Ascending aorta (tissue), 2 donors: ENCODE measurements around the gene GALNT15. TPM values are rescaled to one million over a fixed set of nuclear protein-coding genes. Genes with fewer than 3 reads are reported as not detected.
A peak's percentile ranks its signal among the peaks of the same experiment; 100 is the strongest.

Experiments used
- DNase-seq, 2 donors: peaks; one replicate each; pipeline ENCODE4 v3.0.0-alpha.2; 2019; ENCODE audit warnings: low spot score in 2 of 2
- H3K27ac ChIP-seq, 2 donors: fragments of 200-600 bp; sonication (generic); one replicate each; pipeline ENCODE4 v1.5.1; 2016 to 2017; ENCODE audit warnings: mild to moderate bottlenecking in 1 of 2
- H3K27me3 ChIP-seq: fragments of 200-600 bp; sonication (generic); one replicate; pipeline ENCODE4 v1.5.1; 2017
- H3K36me3 ChIP-seq, 2 donors: fragments of 200-600 bp; sonication (generic); one replicate each; pipeline ENCODE4 v1.5.1; 2016
- H3K4me1 ChIP-seq, 2 donors: fragments of 200-600 bp; sonication (generic); one replicate each; pipeline ENCODE4 v1.5.1; 2016 to 2017; ENCODE audit warnings: mild to moderate bottlenecking in 1 of 2
- H3K4me3 ChIP-seq, 2 donors: fragments of 200-600 bp; sonication (generic); one replicate each; pipeline ENCODE4 v1.5.1; 2016 to 2017; ENCODE audit warnings: mild to moderate bottlenecking in 1 of 2
- H3K9me3 ChIP-seq, 2 donors: fragments of 200-600 bp; sonication (generic); one replicate each; pipeline ENCODE4 v1.5.1; 2016
- intact Hi-C: fragments of 100-400 bp; cut with DNase I; formaldehyde crosslinking; loops from one replicate; pipeline ENCODE4 v1.15.1; 2023
- total RNA-seq: library from RNA; depleted of rRNA; stranded (reverse); fragments of >200 nt; gene quantifications from one replicate; pipeline ENCODE4 v1.1.0, GENCODE V29; 2016
- TF ChIP-seq, protein P1 (sequence below), 3 experiments: fragments of 200-600 bp in 2 of 3; fragments of 450-650 bp in 1 of 3; sonication (generic) in 2 of 3; IDR thresholded peaks; one replicate each; pipeline ENCODE4 v1.5.1; 2016 to 2019; ENCODE audit warnings: antibody characterized with exemption in 3 of 3, mild to moderate bottlenecking in 1 of 3, moderate library complexity in 1 of 3

The GALNT15 gene
- total RNA-seq, 1 donor from 2014 or later = 222 TPM

- no peak for DNase-seq
- H3K27me3 ChIP-seq = no peaks in the 10 kb centered on the region
- peak overlapping the region; percentile 57 to 59 for H3K4me3 ChIP-seq
- intact Hi-C loops = loop anchor here (2.0 to 10.0 kb wide), 3 partner anchors 37 to 357 kb away; no protein-coding TSS in a partner anchor
- H3K36me3 ChIP-seq = peaks cover 0 to 6% of the 10 kb centered on the region in 2 donors
- TF ChIP-seq, protein P1, sequence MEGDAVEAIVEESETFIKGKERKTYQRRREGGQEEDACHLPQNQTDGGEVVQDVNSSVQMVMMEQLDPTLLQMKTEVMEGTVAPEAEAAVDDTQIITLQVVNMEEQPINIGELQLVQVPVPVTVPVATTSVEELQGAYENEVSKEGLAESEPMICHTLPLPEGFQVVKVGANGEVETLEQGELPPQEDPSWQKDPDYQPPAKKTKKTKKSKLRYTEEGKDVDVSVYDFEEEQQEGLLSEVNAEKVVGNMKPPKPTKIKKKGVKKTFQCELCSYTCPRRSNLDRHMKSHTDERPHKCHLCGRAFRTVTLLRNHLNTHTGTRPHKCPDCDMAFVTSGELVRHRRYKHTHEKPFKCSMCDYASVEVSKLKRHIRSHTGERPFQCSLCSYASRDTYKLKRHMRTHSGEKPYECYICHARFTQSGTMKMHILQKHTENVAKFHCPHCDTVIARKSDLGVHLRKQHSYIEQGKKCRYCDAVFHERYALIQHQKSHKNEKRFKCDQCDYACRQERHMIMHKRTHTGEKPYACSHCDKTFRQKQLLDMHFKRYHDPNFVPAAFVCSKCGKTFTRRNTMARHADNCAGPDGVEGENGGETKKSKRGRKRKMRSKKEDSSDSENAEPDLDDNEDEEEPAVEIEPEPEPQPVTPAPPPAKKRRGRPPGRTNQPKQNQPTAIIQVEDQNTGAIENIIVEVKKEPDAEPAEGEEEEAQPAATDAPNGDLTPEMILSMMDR (IDR thresholded peaks at IDR 0.05) = no peak
- H3K27ac ChIP-seq = peak overlapping the region; percentile 42 to 46
- no peaks in the 10 kb centered on the region for H3K9me3 ChIP-seq
- H3K4me1 ChIP-seq = peaks cover 0 to 9% of the 10 kb centered on the region in 2 donors
Observed at GRCh38 chr3:16174026-16174355, 489 bp upstream of the GALNT15 start.

DNA sequence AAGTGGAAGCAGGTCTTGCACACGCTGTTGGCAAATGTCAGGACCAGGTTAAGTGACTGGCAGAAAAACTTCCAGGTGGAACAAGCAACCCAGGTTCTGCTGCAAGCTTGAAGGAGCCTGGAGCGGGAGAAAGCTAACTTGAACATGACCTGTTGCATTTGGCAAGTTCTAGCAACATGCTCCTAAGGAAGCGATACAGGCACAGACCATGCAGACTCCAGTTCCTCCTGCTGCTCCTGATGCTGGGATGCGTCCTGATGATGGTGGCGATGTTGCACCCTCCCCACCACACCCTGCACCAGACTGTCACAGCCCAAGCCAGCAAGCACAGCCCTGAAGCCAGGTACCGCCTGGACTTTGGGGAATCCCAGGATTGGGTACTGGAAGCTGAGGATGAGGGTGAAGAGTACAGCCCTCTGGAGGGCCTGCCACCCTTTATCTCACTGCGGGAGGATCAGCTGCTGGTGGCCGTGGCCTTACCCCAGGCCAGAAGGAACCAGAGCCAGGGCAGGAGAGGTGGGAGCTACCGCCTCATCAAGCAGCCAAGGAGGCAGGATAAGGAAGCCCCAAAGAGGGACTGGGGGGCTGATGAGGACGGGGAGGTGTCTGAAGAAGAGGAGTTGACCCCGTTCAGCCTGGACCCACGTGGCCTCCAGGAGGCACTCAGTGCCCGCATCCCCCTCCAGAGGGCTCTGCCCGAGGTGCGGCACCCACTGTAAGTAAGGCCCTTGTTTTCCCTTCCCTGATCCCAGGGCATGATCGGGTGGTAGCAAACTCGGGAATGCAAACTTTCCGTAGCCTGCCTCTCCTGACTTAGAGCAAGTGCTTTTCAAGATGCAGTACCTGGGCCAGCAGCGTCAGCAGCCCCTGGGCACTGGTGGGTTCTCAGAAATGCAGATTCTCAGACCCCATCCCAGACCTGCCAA, 759 bp downstream of the GALNT15 start:
- Histone ChIP-seq H3K27ac (peak overlapping the region; percentile 66 to 79), H3K27me3 (no peaks in the 10 kb centered on the region), H3K4me1 (peaks cover 0 to 13% of the 10 kb centered on the region in 2 donors), H3K36me3 (peaks cover 0 to 18% of the 10 kb centered on the region in 2 donors), H3K4me3 (peak overlapping the region; percentile 57 to 59), H3K9me3 (no peaks in the 10 kb centered on the region)
- no peak for DNase-seq
- TF ChIP-seq, protein P1 (IDR thresholded peaks at IDR 0.05) = no peak
- intact Hi-C loops = loop anchor here (2.0 to 10.0 kb wide), 3 partner anchors 38 to 358 kb away; no protein-coding TSS in a partner anchor

DNA sequence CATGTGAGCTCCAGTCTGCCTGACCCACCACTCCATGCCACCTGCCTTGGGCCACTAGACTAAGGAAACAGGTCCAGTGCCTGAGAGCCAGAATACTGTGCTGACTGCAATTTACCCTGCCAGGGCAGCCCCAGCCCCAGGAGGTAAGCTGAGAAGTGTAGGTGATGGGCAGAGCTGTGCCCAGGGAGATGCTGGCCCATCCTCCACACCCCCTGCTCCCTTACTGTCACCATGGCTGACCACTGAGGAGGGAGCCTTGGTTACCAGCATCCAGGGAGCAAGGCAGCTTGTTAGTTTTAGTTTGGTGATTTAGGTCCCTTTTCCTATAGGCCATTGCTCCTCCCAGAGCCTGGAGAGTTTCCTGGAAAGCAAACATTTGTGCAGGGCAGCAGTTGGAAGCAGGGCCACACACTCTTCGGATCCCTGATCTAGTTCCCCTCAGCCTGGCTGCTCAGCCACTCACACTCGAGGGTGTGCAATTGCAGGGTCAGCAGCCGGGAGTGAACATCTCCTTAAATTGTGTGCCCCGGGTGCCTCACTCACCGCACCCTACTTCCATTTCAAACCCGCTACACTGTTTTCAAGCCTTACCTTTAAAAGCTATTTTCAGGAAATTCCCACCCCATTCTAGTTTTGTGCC, 2.0 kb downstream of the GALNT15 start:
- intact Hi-C loops = loop anchor here (10.0 kb wide), 1 partner anchor 62 kb away; no protein-coding TSS in a partner anchor
- Histone ChIP-seq H3K27ac (peak overlapping the region; percentile 66 to 79), H3K36me3 (peaks cover 0 to 24% of the 10 kb centered on the region in 2 donors), H3K27me3 (no peaks in the 10 kb centered on the region), H3K4me1 (peaks cover 0 to 13% of the 10 kb centered on the region in 2 donors), H3K4me3 (peak overlapping the region; percentile 57 to 59), H3K9me3 (no peaks in the 10 kb centered on the region)
- TF ChIP-seq, protein P1 (IDR thresholded peaks at IDR 0.05) = no peak
- no peak for DNase-seq

DNA sequence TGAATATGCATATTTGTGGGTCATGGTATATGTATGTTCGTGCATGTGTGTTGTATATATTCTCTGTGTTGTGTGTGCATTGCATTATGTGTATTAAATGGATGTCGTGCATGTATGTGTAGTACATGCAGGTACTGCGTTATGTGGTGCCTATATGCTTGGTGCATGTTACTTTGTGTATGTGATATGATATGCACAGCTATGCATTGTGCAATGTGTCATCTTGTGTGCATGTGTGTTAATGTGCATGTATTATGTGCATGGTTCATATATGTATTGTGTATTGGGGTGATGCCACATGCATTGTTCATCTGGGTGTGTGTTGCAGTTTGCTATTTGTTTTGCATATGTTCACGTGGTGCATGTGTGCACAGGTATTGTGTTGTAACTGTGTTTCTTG, 2.9 kb downstream of the GALNT15 start:
- DNase-seq = no peak
- intact Hi-C loops = loop anchor here (10.0 kb wide), 1 partner anchor 63 kb away; no protein-coding TSS in a partner anchor
- no peaks in the 10 kb centered on the region for H3K9me3 ChIP-seq
- peaks cover 0 to 32% of the 10 kb centered on the region in 2 donors for H3K36me3 ChIP-seq
- H3K27me3 ChIP-seq = no peaks in the 10 kb centered on the region
- no peak overlapping the region for H3K27ac ChIP-seq
- TF ChIP-seq, protein P1 (IDR thresholded peaks at IDR 0.05) = no peak
- H3K4me3 ChIP-seq = peak overlapping the region; percentile 57 to 59
- peaks cover 0 to 13% of the 10 kb centered on the region in 2 donors for H3K4me1 ChIP-seq

DNA sequence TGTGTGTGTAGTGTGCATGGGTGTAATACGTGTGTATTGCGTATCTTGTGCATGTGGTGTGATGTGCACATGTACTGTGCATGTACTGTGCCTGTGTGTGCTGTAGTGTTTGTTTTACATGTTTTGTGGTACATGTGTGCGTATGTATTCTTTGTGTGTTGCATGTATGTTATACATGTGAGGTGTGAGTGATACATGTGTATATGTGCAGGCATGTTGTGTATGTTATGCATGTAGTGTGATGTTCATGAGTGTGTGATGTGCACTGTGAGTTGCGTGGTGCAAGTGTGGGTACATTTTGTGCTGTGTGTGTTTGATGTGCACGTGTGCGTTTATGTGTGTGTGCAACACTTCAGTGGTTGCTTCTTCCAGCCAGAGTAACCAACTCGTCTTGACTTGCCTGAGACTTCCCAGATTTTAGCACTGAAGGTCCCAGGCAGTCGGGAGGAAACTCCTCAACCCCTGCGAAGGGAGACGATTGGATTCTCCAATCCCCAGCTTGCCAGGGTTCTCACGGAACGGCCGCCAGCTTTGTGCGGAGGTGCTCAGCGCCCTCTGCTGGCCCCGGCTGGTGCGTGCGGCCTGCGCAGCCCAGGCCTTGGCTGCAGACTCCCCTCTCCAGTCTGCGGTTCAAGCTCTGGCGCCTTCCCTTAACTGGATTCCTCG, 3.6 kb downstream of the GALNT15 start:
- Histone ChIP-seq H3K4me1 (peaks cover 0 to 13% of the 10 kb centered on the region in 2 donors), H3K9me3 (no peaks in the 10 kb centered on the region), H3K4me3 (peak overlapping the region; percentile 57 to 59), H3K27ac (no peak overlapping the region), H3K27me3 (no peaks in the 10 kb centered on the region), H3K36me3 (peaks cover 0 to 40% of the 10 kb centered on the region in 2 donors)
- TF ChIP-seq, protein P1 (IDR thresholded peaks at IDR 0.05) = peak; percentile 94 to 96 (median 95)
- DNase-seq = peak in 1 of 2 donors; percentile 88
- intact Hi-C loops = loop anchor here (1.0 to 10.0 kb wide), 3 partner anchors 63 to 130 kb away; no protein-coding TSS in a partner anchor
